ENCODE data around the gene SIN3A.

Gene SIN3A

GRCh38 chr15:75371901-75372688, 79.4 kb downstream of the SIN3A start:
- no peak for DNase-seq

- no peak for DNase-seq
These were observed 80.0 kb downstream of the SIN3A start for GRCh38 chr15:75371486-75371885.

- no peak for DNase-seq
These were observed 81.5 kb downstream of the SIN3A start for GRCh38 chr15:75369897-75370581.

GRCh38 chr15:75368689-75369239, 82.7 kb downstream of the SIN3A start:
- no peak for DNase-seq

GRCh38 chr15:75367913-75368688, 83.4 kb downstream of the SIN3A start, which contains the start of gene MAN2C1:
Gene MAN2C1, minus strand, starts transcription at chr15:75368607. Its CDS starts 24 bp downstream, at chr15:75368583.
- peak; percentile 56 to 93 for DNase-seq

GRCh38 chr15:75367406-75367912, 84.0 kb downstream of the SIN3A start:
- DNase-seq: no peak

- no peak for DNase-seq
These were observed 84.5 kb downstream of the SIN3A start for GRCh38 chr15:75367006-75367405.

GRCh38 chr15:75366163-75366562, 85.3 kb downstream of the SIN3A start:
- no peak for DNase-seq

- DNase-seq: no peak
These were observed 86.6 kb downstream of the SIN3A start for GRCh38 chr15:75364881-75365280.

- no peak for DNase-seq
These were observed 87.7 kb downstream of the SIN3A start for GRCh38 chr15:75363786-75364185.

- no peak for DNase-seq
These were observed 88.7 kb downstream of the SIN3A start for GRCh38 chr15:75362642-75363249.

- no peak for DNase-seq
These were observed 89.4 kb downstream of the SIN3A start for GRCh38 chr15:75361989-75362641.

- no peak for DNase-seq
These were observed 90.0 kb downstream of the SIN3A start for GRCh38 chr15:75361361-75361988.

- no peak for DNase-seq
These were observed 90.6 kb downstream of the SIN3A start for GRCh38 chr15:75360856-75361255.

- no peak for DNase-seq
These were observed 91.1 kb downstream of the SIN3A start for GRCh38 chr15:75360391-75360790.

- no peak for DNase-seq
These were observed 91.8 kb downstream of the SIN3A start for GRCh38 chr15:75359537-75360250.

- no peak for DNase-seq
These were observed 92.5 kb downstream of the SIN3A start for GRCh38 chr15:75358771-75359536.

- no peak for DNase-seq
These were observed 93.4 kb downstream of the SIN3A start for GRCh38 chr15:75357976-75358673.

GRCh38 chr15:75356517-75356916, 95.0 kb downstream of the SIN3A start:
- DNase-seq: no peak

Data from NCI-H446 (cell line).